ENCODE measurements around the gene TMEM255B.
A peak's percentile ranks its signal among the peaks of the same experiment; 100 is the strongest.

TMEM255B gene

GRCh38 chr13:113775451-113776145, 16.6 kb downstream of the TMEM255B start:
- no peak for DNase-seq (ENCODE audit: extremely low spot score)
- CTCF ChIA-PET: no interaction called here
- POLR2A ChIA-PET: no interaction called here
- no peak for TF ChIP-seq L3MBTL2 (conservative IDR thresholded peaks at IDR 0.05)
- TF ChIP-seq SUZ12 (IDR thresholded peaks at IDR 0.05): no peak
- no peak for TF ChIP-seq CTBP1 (IDR thresholded peaks at IDR 0.05; ENCODE audit: borderline replicate concordance)
- TF ChIP-seq, protein P1, sequence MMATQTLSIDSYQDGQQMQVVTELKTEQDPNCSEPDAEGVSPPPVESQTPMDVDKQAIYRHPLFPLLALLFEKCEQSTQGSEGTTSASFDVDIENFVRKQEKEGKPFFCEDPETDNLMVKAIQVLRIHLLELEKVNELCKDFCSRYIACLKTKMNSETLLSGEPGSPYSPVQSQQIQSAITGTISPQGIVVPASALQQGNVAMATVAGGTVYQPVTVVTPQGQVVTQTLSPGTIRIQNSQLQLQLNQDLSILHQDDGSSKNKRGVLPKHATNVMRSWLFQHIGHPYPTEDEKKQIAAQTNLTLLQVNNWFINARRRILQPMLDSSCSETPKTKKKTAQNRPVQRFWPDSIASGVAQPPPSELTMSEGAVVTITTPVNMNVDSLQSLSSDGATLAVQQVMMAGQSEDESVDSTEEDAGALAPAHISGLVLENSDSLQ (IDR thresholded peaks at IDR 0.05): no peak
- no peak for TF ChIP-seq SP1 (IDR thresholded peaks at IDR 0.05)
- TF ChIP-seq FOXA1 (IDR thresholded peaks at IDR 0.05): no peak

GRCh38 chr13:113776231-113777125, 17.5 kb downstream of the TMEM255B start:
- POLR2A ChIA-PET: no interaction called here
- no peak for DNase-seq (ENCODE audit: extremely low spot score)
- TF ChIP-seq NFRKB (IDR thresholded peaks at IDR 0.05): no peak
- TF ChIP-seq ZNF384 (IDR thresholded peaks at IDR 0.05): no peak
- no peak for TF ChIP-seq FOXM1 (IDR thresholded peaks at IDR 0.05; ENCODE audit: borderline replicate concordance)
- TF ChIP-seq L3MBTL2 (conservative IDR thresholded peaks at IDR 0.05): no peak
- TF ChIP-seq FOXK2 (IDR thresholded peaks at IDR 0.05): no peak
- no peak for TF ChIP-seq ARNT (IDR thresholded peaks at IDR 0.05)
- TF ChIP-seq FOXA1 (IDR thresholded peaks at IDR 0.05): no peak
- TF ChIP-seq TARDBP (IDR thresholded peaks at IDR 0.05): no peak
- no peak for TF ChIP-seq HDGF (IDR thresholded peaks at IDR 0.05; ENCODE audit: borderline replicate concordance)
- TF ChIP-seq, protein P1 (IDR thresholded peaks at IDR 0.05): no peak
- no peak for TF ChIP-seq BHLHE40 (IDR thresholded peaks at IDR 0.05; ENCODE audit: borderline replicate concordance)
- TF ChIP-seq SP1 (IDR thresholded peaks at IDR 0.05): no peak
- no peak for TF ChIP-seq CTBP1 (IDR thresholded peaks at IDR 0.05; ENCODE audit: borderline replicate concordance)
- TF ChIP-seq SUZ12 (IDR thresholded peaks at IDR 0.05): no peak
- CTCF ChIA-PET: no interaction called here

- ChIA-PET CTCF (no interaction called here), POLR2A (no interaction called here)
- TF ChIP-seq, protein P1 (IDR thresholded peaks at IDR 0.05): no peak
- no peak for TF ChIP-seq TARDBP (IDR thresholded peaks at IDR 0.05)
- no peak for TF ChIP-seq ELF4 (IDR thresholded peaks at IDR 0.05)
- peak; percentile 31 for DNase-seq (ENCODE audit: extremely low spot score)
Measured at GRCh38 chr13:113777311-113778260, 18.6 kb downstream of the TMEM255B start.

DNA sequence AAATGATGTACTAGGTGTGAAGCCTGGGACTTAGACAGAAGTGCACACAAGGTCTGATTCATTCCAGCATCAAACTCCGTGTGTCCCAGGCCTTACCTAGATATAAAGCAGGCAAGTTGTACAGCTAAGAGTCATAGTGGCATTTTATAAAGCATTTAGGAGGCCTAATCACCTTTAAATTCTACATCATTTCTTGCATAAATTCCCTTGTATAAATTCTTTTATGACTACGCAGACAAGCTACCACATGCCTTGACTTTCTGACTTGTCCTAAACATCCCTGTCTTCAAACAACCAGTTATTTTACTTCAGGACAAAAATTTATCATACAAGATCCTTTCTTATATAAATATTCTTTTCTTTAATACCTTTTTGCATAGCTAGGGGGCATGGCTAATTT, 22.5 kb downstream of the TMEM255B start:
- TF ChIP-seq CTBP1 (IDR thresholded peaks at IDR 0.05; ENCODE audit: borderline replicate concordance) (no peak), NFRKB (IDR thresholded peaks at IDR 0.05) (no peak), SP1 (IDR thresholded peaks at IDR 0.05) (no peak), TARDBP (IDR thresholded peaks at IDR 0.05) (no peak), ZNF384 (IDR thresholded peaks at IDR 0.05) (no peak), L3MBTL2 (conservative IDR thresholded peaks at IDR 0.05) (no peak), ARNT (IDR thresholded peaks at IDR 0.05) (no peak), HDGF (IDR thresholded peaks at IDR 0.05; ENCODE audit: borderline replicate concordance) (no peak), LEF1 (IDR thresholded peaks at IDR 0.05; ENCODE audit: borderline replicate concordance) (no peak), FOXM1 (IDR thresholded peaks at IDR 0.05; ENCODE audit: borderline replicate concordance) (no peak), FOXK2 (IDR thresholded peaks at IDR 0.05) (no peak), BHLHE40 (IDR thresholded peaks at IDR 0.05; ENCODE audit: borderline replicate concordance) (no peak), FOXA1 (IDR thresholded peaks at IDR 0.05) (no peak), SUZ12 (IDR thresholded peaks at IDR 0.05) (no peak), ELF4 (IDR thresholded peaks at IDR 0.05) (no peak)
- TF ChIP-seq, protein P1 (IDR thresholded peaks at IDR 0.05): no peak
- DNase-seq (ENCODE audit: extremely low spot score): no peak
- ChIA-PET CTCF (no interaction called here), POLR2A (no interaction called here)

- CTCF ChIA-PET: no interaction called here
- TF ChIP-seq NFRKB (IDR thresholded peaks at IDR 0.05) (no peak), HDGF (IDR thresholded peaks at IDR 0.05; ENCODE audit: borderline replicate concordance) (no peak), ELF4 (IDR thresholded peaks at IDR 0.05) (no peak), SUZ12 (IDR thresholded peaks at IDR 0.05) (no peak), FOXA1 (IDR thresholded peaks at IDR 0.05) (no peak)
- DNase-seq (ENCODE audit: extremely low spot score): no peak
- POLR2A ChIA-PET: no interaction called here
Measured at GRCh38 chr13:113782472-113782871, 23.4 kb downstream of the TMEM255B start.
